ENCODE data around the gene ZNF511. TPM values are rescaled to one million over a fixed set of nuclear protein-coding genes. Genes with fewer than 3 reads are reported as not detected.

The ZNF511 gene
- total RNA-seq, 6 experiments from 2014 or later: 45.7 to 62.0 (median 52.7) TPM

DNA sequence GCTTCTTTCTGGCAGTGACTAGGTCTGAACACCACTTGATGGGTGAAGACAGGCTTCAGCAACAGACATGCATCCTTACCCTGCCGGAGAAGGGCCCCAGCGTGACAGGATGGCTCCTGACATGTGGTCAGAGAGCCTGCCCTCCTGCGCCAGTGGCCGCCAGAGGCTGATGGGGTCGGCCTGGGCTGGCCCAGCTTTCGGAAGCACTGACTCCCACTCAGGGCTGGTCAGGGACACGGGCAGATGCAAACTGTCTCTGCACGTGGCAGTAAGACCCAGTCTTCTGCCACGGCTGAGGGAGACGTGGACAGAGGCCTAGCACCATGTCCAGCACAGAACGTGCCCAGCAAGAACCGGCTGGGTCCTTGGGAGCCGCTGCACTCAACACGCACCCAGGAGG lies 10.2 kb upstream of the ZNF511 start:
- Mint-ChIP-seq H3K36me3 (ENCODE audit: low read depth) (peaks cover 47% of the 10 kb centered on the region), H3K27ac (no peak overlapping the region), H3K4me3 (no peak overlapping the region), H3K27me3 (ENCODE audit: insufficient read depth) (no peaks in the 10 kb centered on the region), H3K9me3 (no peaks in the 10 kb centered on the region), H3K4me1 (ENCODE audit: low read depth) (peaks cover 16% of the 10 kb centered on the region)
- no peak for DNase-seq
- no peak for TF ChIP-seq CTCF (IDR thresholded peaks at IDR 0.05)

GRCh38 chr10:133299224-133299623 lies 9.5 kb upstream of the ZNF511 start:
- H3K36me3 Mint-ChIP-seq (ENCODE audit: low read depth): peaks cover 43% of the 10 kb centered on the region
- H3K4me3 Mint-ChIP-seq: no peak overlapping the region
- no peaks in the 10 kb centered on the region for H3K27me3 Mint-ChIP-seq (ENCODE audit: insufficient read depth)
- H3K4me1 Mint-ChIP-seq (ENCODE audit: low read depth): peaks cover 16% of the 10 kb centered on the region
- H3K27ac Mint-ChIP-seq: no peak overlapping the region
- no peak for DNase-seq
- TF ChIP-seq CTCF (IDR thresholded peaks at IDR 0.05): no peak
- no peaks in the 10 kb centered on the region for H3K9me3 Mint-ChIP-seq

GRCh38 chr10:133299738-133300137 lies 9.0 kb upstream of the ZNF511 start:
- H3K27ac Mint-ChIP-seq: no peak overlapping the region
- H3K4me3 Mint-ChIP-seq: no peak overlapping the region
- H3K9me3 Mint-ChIP-seq: no peaks in the 10 kb centered on the region
- no peaks in the 10 kb centered on the region for H3K27me3 Mint-ChIP-seq (ENCODE audit: insufficient read depth)
- no peak for TF ChIP-seq CTCF (IDR thresholded peaks at IDR 0.05)
- H3K36me3 Mint-ChIP-seq (ENCODE audit: low read depth): peaks cover 38% of the 10 kb centered on the region
- DNase-seq: no peak
- peaks cover 15% of the 10 kb centered on the region for H3K4me1 Mint-ChIP-seq (ENCODE audit: low read depth)

DNA sequence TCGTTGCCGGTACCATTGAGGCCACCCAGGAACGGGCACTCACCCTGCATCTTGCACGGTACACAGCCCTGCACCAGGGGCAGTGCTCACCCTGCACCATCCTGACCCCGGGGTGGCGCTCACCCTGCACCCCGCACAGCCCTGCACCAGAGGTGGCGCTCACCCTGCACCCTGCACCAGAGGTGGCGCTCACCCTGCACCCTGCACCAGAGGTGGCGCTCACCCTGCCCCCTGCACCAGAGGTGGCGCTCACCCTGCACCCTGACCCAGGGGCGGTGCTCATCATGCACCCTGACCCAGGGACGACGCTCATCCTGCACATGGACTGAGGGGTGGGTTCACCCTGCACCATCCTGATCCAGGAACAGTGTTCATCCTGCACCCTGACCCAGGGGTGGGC lies 6.5 kb upstream of the ZNF511 start:
- H3K9me3 Mint-ChIP-seq: no peaks in the 10 kb centered on the region
- H3K4me3 Mint-ChIP-seq: no peak overlapping the region
- TF ChIP-seq CTCF (IDR thresholded peaks at IDR 0.05): peak; percentile 43
- peaks cover 32% of the 10 kb centered on the region for H3K36me3 Mint-ChIP-seq (ENCODE audit: low read depth)
- H3K27ac Mint-ChIP-seq: no peak overlapping the region
- DNase-seq: no peak
- H3K4me1 Mint-ChIP-seq (ENCODE audit: low read depth): peaks cover 24% of the 10 kb centered on the region
- no peaks in the 10 kb centered on the region; the same call in 1 of the 2 replicates for H3K27me3 Mint-ChIP-seq (ENCODE audit: insufficient read depth)

DNA sequence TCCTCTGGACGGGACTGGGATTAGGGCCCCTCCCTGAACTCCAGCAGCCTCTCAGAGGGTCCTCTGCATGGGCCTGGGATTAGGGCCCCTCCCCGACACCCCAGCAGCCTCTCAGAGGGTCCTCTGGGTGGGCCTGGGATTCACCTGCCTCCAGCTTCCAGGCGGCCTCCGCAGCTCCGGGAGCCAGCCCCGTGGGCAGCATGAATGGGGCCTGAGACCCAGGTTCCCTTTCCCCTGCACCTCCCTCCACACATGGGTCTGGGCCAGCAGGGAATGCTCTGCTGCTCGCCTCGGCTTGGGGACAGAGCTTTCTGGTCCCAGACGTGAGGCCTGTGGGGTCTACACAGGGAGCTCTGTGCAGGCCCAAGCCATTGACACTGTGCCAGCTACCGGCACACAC lies 5.5 kb upstream of the ZNF511 start:
- TF ChIP-seq CTCF (IDR thresholded peaks at IDR 0.05): no peak
- Mint-ChIP-seq H3K27ac (no peak overlapping the region), H3K9me3 (no peaks in the 10 kb centered on the region), H3K36me3 (ENCODE audit: low read depth) (peaks cover 26% of the 10 kb centered on the region), H3K27me3 (ENCODE audit: insufficient read depth) (peaks cover 3% of the 10 kb centered on the region), H3K4me3 (no peak overlapping the region), H3K4me1 (ENCODE audit: low read depth) (peaks cover 33% of the 10 kb centered on the region)
- DNase-seq: no peak

GRCh38 chr10:133306097-133306476 lies 2.6 kb upstream of the ZNF511 start:
- Mint-ChIP-seq H3K4me1 (ENCODE audit: low read depth) (peaks cover 33% of the 10 kb centered on the region), H3K27me3 (ENCODE audit: insufficient read depth) (peaks cover 4% of the 10 kb centered on the region), H3K36me3 (ENCODE audit: low read depth) (peaks cover 13% of the 10 kb centered on the region), H3K27ac (no peak overlapping the region), H3K4me3 (no peak overlapping the region), H3K9me3 (no peaks in the 10 kb centered on the region)
- no peak for DNase-seq
- no peak for TF ChIP-seq CTCF (IDR thresholded peaks at IDR 0.05)

All from HFFc6 (cell line).